Spleen (tissue), 11 donors: ENCODE measurements around the gene WDFY4. TPM values are rescaled to one million over a fixed set of nuclear protein-coding genes. Genes with fewer than 3 reads are reported as not detected.

ENCODE experiments used
- DNase-seq: peaks from one replicate; pipeline ENCODE4 v3.0.0-alpha.2; 2020
- H3K27ac ChIP-seq, 8 donors: fragments of 200-600 bp; sonication (generic) in 7 of 8; 1 replicate in 4 of 8; 2 replicates in 4 of 8; pipeline versions ENCODE4 v1.5.0 to v1.8.0; 2016 to 2021; ENCODE audit warnings: inconsistent platforms in 4 of 8, mild to moderate bottlenecking in 4 of 8, moderate library complexity in 1 of 8
- H3K27me3 ChIP-seq, 7 donors: fragments of 200-600 bp; sonication (generic) in 6 of 7; replicated peaks in 1 of 7; 1 replicate in 4 of 7; 2 replicates in 3 of 7; pipeline versions ENCODE4 v1.5.0 to v1.8.0; 2016 to 2021; ENCODE audit warnings: inconsistent platforms in 3 of 7, mild to moderate bottlenecking in 1 of 7
- H3K36me3 ChIP-seq, 6 donors: fragments of 200-600 bp; sonication (generic) in 5 of 6; 1 replicate in 4 of 6; 2 replicates in 2 of 6; pipeline versions ENCODE4 v1.5.0 to v1.8.0; 2016 to 2021; ENCODE audit warnings: inconsistent platforms in 2 of 6
- H3K4me1 ChIP-seq, 6 donors: fragments of 200-600 bp; sonication (generic) in 5 of 6; 1 replicate in 3 of 6; 2 replicates in 3 of 6; pipeline versions ENCODE4 v1.5.0 to v1.8.0; 2016 to 2021; ENCODE audit warnings: inconsistent platforms in 3 of 6
- H3K4me3 ChIP-seq, 8 donors: fragments of 200-600 bp; sonication (generic) in 7 of 8; 1 replicate in 4 of 8; 2 replicates in 4 of 8; pipeline versions ENCODE4 v1.5.0 to v1.8.0; 2016 to 2021; ENCODE audit warnings: inconsistent platforms in 4 of 8, mild to moderate bottlenecking in 4 of 8, moderate library complexity in 2 of 8
- H3K9me3 ChIP-seq, 8 donors: fragments of 200-600 bp; sonication (generic) in 7 of 8; 1 replicate in 4 of 8; 2 replicates in 4 of 8; pipeline versions ENCODE4 v1.5.0 to v1.8.0; 2016 to 2021; ENCODE audit warnings: inconsistent platforms in 4 of 8
- CTCF ChIP-seq, 11 experiments: fragments of 200-600 bp in 7 of 11; fragments of 450-650 bp in 4 of 11; sonication (generic) in 4 of 11; IDR thresholded peaks in 8 of 11; conservative IDR thresholded peaks in 3 of 11; 1 replicate in 7 of 11; 2 replicates in 4 of 11; pipeline versions ENCODE4 v1.4.0 to v1.8.0; 2016 to 2021; ENCODE audit warnings: antibody characterized with exemption in 11 of 11, inconsistent platforms in 4 of 11, mild to moderate bottlenecking in 1 of 11
- POLR2A ChIP-seq, 3 donors: fragments of 450-650 bp; IDR thresholded peaks; one replicate each; pipeline ENCODE4 v1.5.1; 2017; ENCODE audit warnings: antibody characterized with exemption in 3 of 3, mild to moderate bottlenecking in 1 of 3
- POLR2AphosphoS5 ChIP-seq, 3 donors: sonication (generic); formaldehyde crosslinking; IDR thresholded peaks; one replicate each; pipeline ENCODE4 v1.5.1; 2017; ENCODE audit warnings: antibody characterized with exemption in 3 of 3
- WGBS, 5 donors: extraction: QIAGEN DNeasy Blood & Tissue Kit in 3 of 5; methylation state at CpG; one replicate each; pipeline versions ENCODE4 v1.1.5 to v1.1.7; 2013 to 2018; 5-methylcytosine and 5-hydroxymethylcytosine counted together
- intact Hi-C: fragments of 100-400 bp; cut with DNase I; formaldehyde crosslinking; loops from one replicate; pipeline ENCODE4 v1.15.0; 2023; ENCODE audit warnings: low total_unique reads
- polyA plus RNA-seq, 3 donors: library from polyadenylated mRNA; stranded (reverse); fragments of 200-250 nt; gene quantifications; one replicate each; pipeline ENCODE4 v1.2.1, GENCODE V29; 2013
- total RNA-seq, 7 donors: library from RNA; depleted of rRNA in 3 of 7; stranded (reverse); fragments of >200 nt in 3 of 7; fragmentation: NEBNext Ultra II Directional in 4 of 7; extraction: Animal tissue kit (Norgen Biotek cat#: 25700) in 4 of 7; gene quantifications; one replicate each; pipeline versions ENCODE4 v1.1.0 to v1.2.1, GENCODE V29; 2016 to 2021
- donor health status: healthy with polysubstance abuse.
- donor health status: DM: no; HTN: no; CAD: no; lungs with moderate emphysema.
- donor health status: DM: no; HTN: no; CAD: no.
- donor health status: Bipolar disorder and iron deficiency.
- donor health status: healthy.
- donor health status: DM: no; HTN: no; CAD: no.
- donor health status: DM: yes; HTN: yes; CAD: no.

WDFY4 gene
- total and polyA plus RNA-seq, 10 donors = 31.7 to 120 (median 88.9) TPM

GRCh38 chr10:48940958-48941357, 256.3 kb downstream of the WDFY4 start:
- no peaks in the 10 kb centered on the region for H3K4me1 ChIP-seq
- H3K27ac ChIP-seq = no peak overlapping the region
- no peak for DNase-seq
- no peak for TF ChIP-seq CTCF (IDR thresholded peaks at IDR 0.05 in 8 of 11, conservative IDR thresholded peaks at IDR 0.05 in 3 of 11)
- no peak for TF ChIP-seq POLR2A (IDR thresholded peaks at IDR 0.05)
- TF ChIP-seq POLR2AphosphoS5 (IDR thresholded peaks at IDR 0.05) = no peak
- 78 to 87% (median 84%) methylated on average over 7 of the region's 7 CpGs for WGBS, 5 donors
- intact Hi-C loops = no loop called here
- no peaks in the 10 kb centered on the region for H3K9me3 ChIP-seq
- H3K4me3 ChIP-seq = no peak overlapping the region
- peaks cover 0 to 73% (median 13%) of the 10 kb centered on the region in 6 donors for H3K36me3 ChIP-seq
- no peaks in the 10 kb centered on the region for H3K27me3 ChIP-seq

GRCh38 chr10:48941427-48942075, 256.9 kb downstream of the WDFY4 start:
- Histone ChIP-seq H3K4me3 (no peak overlapping the region), H3K9me3 (no peaks in the 10 kb centered on the region), H3K36me3 (peaks cover 0 to 79% (median 15%) of the 10 kb centered on the region in 6 donors), H3K27me3 (no peaks in the 10 kb centered on the region), H3K27ac (no peak overlapping the region), H3K4me1 (no peaks in the 10 kb centered on the region)
- intact Hi-C loops = no loop called here
- 77 to 97% (median 87%) methylated on average over 10 of the region's 10 CpGs for WGBS, 5 donors
- TF ChIP-seq POLR2A (IDR thresholded peaks at IDR 0.05) (no peak), CTCF (IDR thresholded peaks at IDR 0.05 in 8 of 11, conservative IDR thresholded peaks at IDR 0.05 in 3 of 11) (no peak), POLR2AphosphoS5 (IDR thresholded peaks at IDR 0.05) (no peak)
- no peak for DNase-seq

DNA sequence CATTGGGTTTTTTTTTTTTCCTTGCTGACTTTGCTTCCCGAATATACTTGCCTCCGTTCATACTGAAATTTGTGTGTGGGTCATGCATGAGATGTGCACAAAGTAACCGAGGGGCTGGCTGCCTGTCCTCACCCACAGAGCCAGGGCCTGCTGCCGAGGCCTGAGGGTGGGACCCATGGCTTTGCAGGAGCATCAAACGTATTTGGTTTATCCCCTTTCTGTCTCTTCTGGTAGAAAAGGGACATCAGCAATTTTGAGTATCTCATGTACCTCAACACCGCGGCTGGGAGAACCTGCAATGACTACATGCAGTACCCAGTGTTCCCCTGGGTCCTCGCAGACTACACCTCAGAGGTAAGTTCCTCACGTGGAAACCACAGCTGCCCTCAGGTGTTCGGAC, 258.4 kb downstream of the WDFY4 start:
- Histone ChIP-seq H3K27me3 (no peaks in the 10 kb centered on the region), H3K4me1 (no peaks in the 10 kb centered on the region), H3K36me3 (peaks cover 0 to 94% (median 25%) of the 10 kb centered on the region in 6 donors), H3K4me3 (no peak overlapping the region), H3K27ac (no peak overlapping the region), H3K9me3 (no peaks in the 10 kb centered on the region)
- TF ChIP-seq CTCF (IDR thresholded peaks at IDR 0.05 in 8 of 11, conservative IDR thresholded peaks at IDR 0.05 in 3 of 11) (no peak), POLR2AphosphoS5 (IDR thresholded peaks at IDR 0.05) (no peak), POLR2A (IDR thresholded peaks at IDR 0.05) (no peak)
- no peak for DNase-seq
- intact Hi-C loops = no loop called here
- 84 to 97% (median 92%) methylated on average over 9 to 10 of the region's 10 CpGs for WGBS, 5 donors

- Histone ChIP-seq H3K27ac (no peak overlapping the region), H3K36me3 (peaks cover 0 to 95% (median 30%) of the 10 kb centered on the region in 6 donors), H3K27me3 (no peaks in the 10 kb centered on the region), H3K4me1 (no peaks in the 10 kb centered on the region), H3K4me3 (no peak overlapping the region), H3K9me3 (no peaks in the 10 kb centered on the region)
- no peak for TF ChIP-seq POLR2AphosphoS5 (IDR thresholded peaks at IDR 0.05)
- no peak for TF ChIP-seq POLR2A (IDR thresholded peaks at IDR 0.05)
- no peak for TF ChIP-seq CTCF (IDR thresholded peaks at IDR 0.05 in 8 of 11, conservative IDR thresholded peaks at IDR 0.05 in 3 of 11)
- DNase-seq = no peak
- intact Hi-C loops = no loop called here
- 90 to 98% (median 95%) methylated on average over 3 of the region's 3 CpGs for WGBS, 5 donors
Observed at GRCh38 chr10:48944171-48944570, 259.5 kb downstream of the WDFY4 start.
